Measurements from ENCODE around the gene TMEM94. TPM values are rescaled to one million over a fixed set of nuclear protein-coding genes. Genes with fewer than 3 reads are reported as not detected.
A peak's percentile ranks its signal among the peaks of the same experiment; 100 is the strongest.

The TMEM94 gene
- total and polyA plus RNA-seq, 2 of the 13 experiments (the other 11 are each of a cell fraction or from before 2014, with no cell fraction given), result 32.6 to 134 TPM

DNA sequence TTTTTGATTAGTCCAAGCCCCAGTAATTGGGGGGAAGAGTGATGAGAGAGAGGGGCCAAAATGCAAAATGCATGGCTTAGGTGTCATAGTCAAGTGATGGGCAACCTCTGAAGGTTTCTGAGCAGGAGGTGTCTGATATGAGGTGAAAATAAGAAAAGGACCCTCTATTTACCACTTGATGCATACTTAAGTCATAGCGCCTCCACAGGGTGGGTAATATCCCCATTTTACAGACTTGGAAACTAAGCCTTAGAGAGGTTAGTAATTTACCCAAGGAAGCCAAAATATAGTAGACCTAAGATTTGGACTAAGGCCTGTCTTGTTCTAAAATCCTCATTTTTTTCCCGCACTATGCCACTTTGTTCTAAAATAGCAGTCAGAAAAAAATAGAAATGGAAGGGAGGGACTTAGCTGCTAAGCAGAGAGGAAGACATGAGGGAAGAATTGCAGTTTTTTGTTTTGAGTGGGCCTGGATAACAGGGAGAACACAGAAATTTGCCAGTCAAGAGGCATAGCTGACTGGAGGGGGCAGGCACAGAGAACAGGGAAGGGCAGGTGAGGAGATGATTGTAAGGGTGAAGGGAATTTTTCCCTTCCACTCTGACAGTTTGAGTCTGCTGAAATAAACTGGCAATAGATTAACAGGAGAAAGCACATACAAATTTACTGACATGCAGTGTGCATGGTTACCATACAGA, 48.6 kb upstream of the TMEM94 start:
- intact Hi-C loops (cut with micrococcal nuclease; ENCODE audit: unreplicated experiment), result no loop called here
- peak overlapping the region; percentile 28 for H3K4me2 ChIP-seq (ENCODE audit: low read depth, low read length)
- no peaks in the 10 kb centered on the region for H3K9me3 ChIP-seq (ENCODE audit: low read length)
- WGBS (ENCODE audit: low lambda C conversion rate), result 87% methylated on average over 2 of the region's 2 CpGs
- H4K20me1 ChIP-seq (ENCODE audit: insufficient read depth, low read length), result peaks cover 11% of the 10 kb centered on the region
- no peak overlapping the region for H3K27ac ChIP-seq (ENCODE audit: extremely low read length, insufficient read depth, low read length)
- H3K27me3 ChIP-seq (ENCODE audit: control insufficient read depth in 1 of 2, insufficient read depth in 2 of 2, low read length in 2 of 2), result no peaks in the 10 kb centered on the region; a peak in 1 of 5 replicates
- DNase-seq (ENCODE audit: low spot score) (no peak), FAIRE-seq (no peak), ATAC-seq (no peak)
- H3K79me2 ChIP-seq (ENCODE audit: insufficient read depth, low read length), result peaks cover 25% of the 10 kb centered on the region
- in situ Hi-C loops (cut with HindIII; ENCODE audit: extremely low pct_ligation_motif_present, low pct_unique_long_range_greater_than_20kb), result no loop called here
- no peak overlapping the region for H3K4me3 ChIP-seq (replicated peaks in 1 of 3; ENCODE audit: insufficient read depth in 1 of 3, low read depth in 2 of 3, low read length in 3 of 3)
- no peak for TF ChIP-seq ZNF292 (CRISPR knock-in tag; IDR thresholded peaks at IDR 0.05; ENCODE audit: borderline replicate concordance, low read depth)
- TF ChIP-seq POLR2G (IDR thresholded peaks at IDR 0.05; ENCODE audit: low read depth, low read length), result no peak
- TF ChIP-seq SNRNP70 (IDR thresholded peaks at IDR 0.05; ENCODE audit: low read depth, low read length), result no peak
- TF ChIP-seq ZNF629 (CRISPR knock-in tag; conservative IDR thresholded peaks at IDR 0.05), result peak; percentile 88
- TF ChIP-seq, protein P1, sequence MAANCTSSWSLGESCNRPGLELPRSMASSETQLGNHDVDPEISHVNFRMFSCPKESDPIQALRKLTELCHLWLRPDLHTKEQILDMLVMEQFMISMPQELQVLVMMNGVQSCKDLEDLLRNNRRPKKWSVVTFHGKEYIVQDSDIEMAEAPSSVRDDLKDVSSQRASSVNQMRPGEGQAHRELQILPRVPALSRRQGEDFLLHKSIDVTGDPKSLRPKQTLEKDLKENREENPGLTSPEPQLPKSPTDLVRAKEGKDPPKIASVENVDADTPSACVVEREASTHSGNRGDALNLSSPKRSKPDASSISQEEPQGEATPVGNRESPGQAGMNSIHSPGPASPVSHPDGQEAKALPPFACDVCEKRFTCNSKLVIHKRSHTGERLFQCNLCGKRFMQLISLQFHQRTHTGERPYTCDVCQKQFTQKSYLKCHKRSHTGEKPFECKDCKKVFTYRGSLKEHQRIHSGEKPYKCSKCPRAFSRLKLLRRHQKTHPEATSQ (CRISPR knock-in tag; IDR thresholded peaks at IDR 0.05; ENCODE audit: borderline replicate concordance), result no peak
- no peak for TF ChIP-seq AGO1 (IDR thresholded peaks at IDR 0.05; ENCODE audit: low read depth, low read length, poor library complexity, severe bottlenecking)
- no peak for TF ChIP-seq ZNF24 (IDR thresholded peaks at IDR 0.05)
- no peak for TF ChIP-seq MAFK (conservative IDR thresholded peaks at IDR 0.05 in 1 of 2, IDR thresholded peaks at IDR 0.05 in 1 of 2; ENCODE audit: low read length in 2 of 2)
- TF ChIP-seq ZNF552 (CRISPR knock-in tag; IDR thresholded peaks at IDR 0.05; ENCODE audit: borderline replicate concordance), result no peak
- H3K9ac ChIP-seq (ENCODE audit: insufficient read depth, low read depth, low read length), result no peak overlapping the region
- H3K36me3 ChIP-seq (replicated peaks in 1 of 2; ENCODE audit: control insufficient read depth in 1 of 2, insufficient read depth in 2 of 2, low read length in 2 of 2), result no peaks in the 10 kb centered on the region
- BruUV-seq (replicated peaks), result no TSS peak
- peaks cover 47% of the 10 kb centered on the region for H3K4me1 ChIP-seq (ENCODE audit: insufficient read depth, low read length)
- ChIA-PET CTCF (ENCODE audit: low intra/inter-chr PET ratio, low total read pairs) (no interaction called here), POLR2A (interaction anchor here (0.9 to 3.3 kb wide), 2 partner anchors 13 to 99 kb away, joined by 3 to 51 read pairs; no protein-coding TSS in a partner anchor)
- no peak overlapping the region for H2AFZ ChIP-seq (ENCODE audit: low read length)

All from HepG2 (cell line).